ENCODE results near the gene DGAT2. TPM values are rescaled to one million over a fixed set of nuclear protein-coding genes. Genes with fewer than 3 reads are reported as not detected.

The DGAT2 gene
- total RNA-seq, 4 donors from 2014 or later: 2.1 to 4.9 (median 4.1) TPM

DNA sequence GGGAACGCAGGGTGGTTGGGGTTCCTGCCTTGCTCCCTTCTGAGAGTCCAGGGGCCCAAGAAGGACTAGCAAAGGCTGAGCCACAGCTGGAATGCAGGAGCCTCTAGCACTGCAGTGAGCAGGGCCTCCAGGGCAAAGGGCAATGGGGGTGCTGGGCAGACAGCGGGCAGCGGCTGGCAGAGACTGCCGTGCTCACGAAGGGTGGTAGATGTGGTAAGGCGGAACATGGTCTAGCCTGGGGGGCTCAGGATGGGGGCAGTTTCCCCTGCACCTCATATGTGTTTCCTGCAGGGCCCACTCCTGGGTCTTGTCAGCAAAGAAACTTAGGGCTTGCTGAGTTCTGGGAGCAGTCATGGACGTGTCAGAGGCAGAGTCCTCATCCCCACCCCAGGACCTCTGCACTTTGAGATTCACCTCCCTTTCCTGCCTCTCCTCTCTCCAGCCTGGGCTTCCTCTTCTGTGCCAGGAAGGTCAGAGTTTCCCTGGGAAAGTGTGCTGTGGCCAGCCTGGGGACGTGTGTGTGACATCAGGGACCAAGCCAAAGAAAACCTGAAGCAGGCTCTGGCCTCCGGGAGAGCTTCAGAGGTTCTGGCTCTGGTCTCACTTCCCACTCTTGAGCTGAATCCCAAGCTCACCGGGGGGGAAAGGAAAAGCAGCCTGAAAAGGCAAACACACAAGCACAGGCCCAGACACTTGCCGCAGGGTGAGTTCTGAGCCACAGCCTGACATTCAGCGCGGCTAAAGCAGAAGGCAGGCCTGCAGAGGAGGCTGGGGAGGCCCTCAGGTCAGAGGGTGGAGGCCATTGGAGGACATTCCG, 46.5 kb upstream of the DGAT2 start:
- H3K36me3 ChIP-seq: no peaks in the 10 kb centered on the region
- no peaks in the 10 kb centered on the region for H3K9me3 ChIP-seq
- H3K4me1 ChIP-seq: peaks cover 0 to 4% of the 10 kb centered on the region in 2 donors
- intact Hi-C loops (cut with DNase I; ENCODE audit: low total_unique reads) (no loop called here), in situ Hi-C loops (cut with MboI; ENCODE audit: low sequenced_read_pairs in 4 of 4) (loop anchor here in 1 of 4 donors (10.0 kb wide), 1 partner anchor 143 kb away; no protein-coding TSS in a partner anchor)
- ATAC-seq (no peak), DNase-seq (no peak)
- no peak overlapping the region for H3K4me3 ChIP-seq
- no peak for TF ChIP-seq CTCF (IDR thresholded peaks at IDR 0.05 in 4 of 5, conservative IDR thresholded peaks at IDR 0.05 in 1 of 5)
- no peak for TF ChIP-seq POLR2A (IDR thresholded peaks at IDR 0.05)
- H3K27me3 ChIP-seq: no peaks in the 10 kb centered on the region
- H3K27ac ChIP-seq: no peak overlapping the region

GRCh38 chr11:75722669-75723042, 45.9 kb upstream of the DGAT2 start:
- intact Hi-C loops (cut with DNase I; ENCODE audit: low total_unique reads): loop anchor here (1.0 kb wide), 1 partner anchor 46 kb away; the partner anchor contains the start of gene DGAT2
- no peak overlapping the region for H3K27ac ChIP-seq
- peaks cover 0 to 4% of the 10 kb centered on the region in 2 donors for H3K4me1 ChIP-seq
- no peaks in the 10 kb centered on the region for H3K27me3 ChIP-seq
- ATAC-seq: no peak
- no peaks in the 10 kb centered on the region for H3K9me3 ChIP-seq
- no peak for DNase-seq
- TF ChIP-seq POLR2A (IDR thresholded peaks at IDR 0.05): no peak
- no peak for TF ChIP-seq CTCF (IDR thresholded peaks at IDR 0.05 in 4 of 5, conservative IDR thresholded peaks at IDR 0.05 in 1 of 5)
- no peaks in the 10 kb centered on the region for H3K36me3 ChIP-seq
- in situ Hi-C loops (cut with MboI; ENCODE audit: low sequenced_read_pairs in 4 of 4): loop anchor here in 1 of 4 donors (10.0 kb wide), 1 partner anchor 142 kb away; no protein-coding TSS in a partner anchor
- H3K4me3 ChIP-seq: no peak overlapping the region

DNA sequence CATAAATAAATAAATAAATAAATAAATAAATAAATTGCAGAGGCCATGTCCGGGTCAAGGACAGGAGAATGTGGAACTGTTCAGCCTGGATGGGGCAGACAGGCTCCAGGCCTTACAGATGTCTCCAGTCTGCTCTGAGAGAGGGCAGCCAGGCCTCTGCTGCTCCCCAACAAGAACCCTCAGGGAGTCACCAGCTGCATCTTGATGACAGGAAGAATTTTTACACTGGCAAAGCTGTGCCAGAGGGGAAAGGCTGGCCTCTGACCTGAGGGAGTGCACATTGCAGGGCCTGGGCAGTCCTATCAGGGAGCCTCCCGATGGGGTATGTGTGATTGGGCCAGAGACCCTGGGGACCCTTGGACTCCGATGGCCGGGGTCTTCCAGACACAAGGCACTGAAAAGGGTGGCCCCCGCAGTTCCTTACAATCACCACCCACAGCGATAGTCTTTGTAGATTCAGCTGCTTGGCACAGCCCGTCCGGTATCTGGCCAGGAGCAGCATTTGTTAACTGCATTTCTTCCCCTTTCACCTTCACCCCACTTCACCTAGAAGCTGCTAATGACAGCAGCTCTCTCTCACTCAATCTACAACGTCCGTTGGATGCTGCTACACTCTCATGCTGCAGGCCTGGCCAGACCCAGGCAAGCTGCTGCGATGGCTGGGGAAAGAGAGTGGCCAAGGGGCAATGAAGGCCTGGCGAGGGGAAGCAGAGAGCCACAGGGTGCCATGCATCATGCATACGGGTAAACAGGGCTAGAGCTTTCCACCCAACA, 42.8 kb upstream of the DGAT2 start:
- Histone ChIP-seq H3K9me3 (no peaks in the 10 kb centered on the region), H3K36me3 (no peaks in the 10 kb centered on the region), H3K4me1 (peaks cover 0 to 7% of the 10 kb centered on the region in 2 donors), H3K4me3 (no peak overlapping the region), H3K27ac (no peak overlapping the region), H3K27me3 (no peaks in the 10 kb centered on the region)
- DNase-seq: no peak
- TF ChIP-seq POLR2A (IDR thresholded peaks at IDR 0.05): no peak
- TF ChIP-seq CTCF (IDR thresholded peaks at IDR 0.05 in 4 of 5, conservative IDR thresholded peaks at IDR 0.05 in 1 of 5): no peak
- intact Hi-C loops (cut with DNase I; ENCODE audit: low total_unique reads): no loop called here
- no peak for ATAC-seq
- in situ Hi-C loops (cut with MboI; ENCODE audit: low sequenced_read_pairs in 4 of 4): loop anchor here in 1 of 4 donors (10.0 kb wide), 1 partner anchor 139 kb away; no protein-coding TSS in a partner anchor

DNA sequence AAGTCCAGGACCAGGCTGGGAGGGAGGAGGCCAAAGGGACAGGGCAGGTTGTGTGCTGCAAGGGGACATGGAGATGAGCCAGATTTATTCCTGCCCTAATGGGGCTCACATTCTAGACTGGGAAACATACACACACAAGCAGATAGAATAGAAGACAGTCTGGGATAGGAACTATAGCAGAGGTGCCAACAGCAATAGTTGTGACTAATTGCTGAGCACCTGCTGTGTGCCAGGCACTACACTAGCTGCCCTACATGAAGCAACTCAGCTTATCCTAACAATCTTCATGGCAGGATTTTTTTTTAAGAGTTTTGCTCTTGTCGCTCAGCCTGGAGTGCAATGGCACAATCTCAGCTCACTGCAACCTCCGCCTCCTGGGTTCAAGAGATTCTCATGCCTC, 39.6 kb upstream of the DGAT2 start:
- DNase-seq (no peak), ATAC-seq (peak in 1 of 2 donors; percentile 70)
- in situ Hi-C loops (cut with MboI; ENCODE audit: low sequenced_read_pairs in 4 of 4): loop anchor here in 1 of 4 donors (10.0 kb wide), 1 partner anchor 136 kb away; no protein-coding TSS in a partner anchor
- TF ChIP-seq CTCF (IDR thresholded peaks at IDR 0.05 in 4 of 5, conservative IDR thresholded peaks at IDR 0.05 in 1 of 5) (no peak), POLR2A (IDR thresholded peaks at IDR 0.05) (no peak)
- Histone ChIP-seq H3K36me3 (no peaks in the 10 kb centered on the region), H3K9me3 (no peaks in the 10 kb centered on the region), H3K4me1 (peaks cover 5 to 15% of the 10 kb centered on the region in 2 donors), H3K27ac (peak overlapping the region in 1 of 4 donors; percentile 19), H3K4me3 (no peak overlapping the region), H3K27me3 (no peaks in the 10 kb centered on the region)
- intact Hi-C loops (cut with DNase I; ENCODE audit: low total_unique reads): no loop called here

All from gastrocnemius medialis (tissue), 4 donors.